Mesenteric fat pad (tissue), 1 donor: Measurements from ENCODE around the gene TBC1D9. TPM values are rescaled to one million over a fixed set of nuclear protein-coding genes. Genes with fewer than 3 reads are reported as not detected.
A peak's percentile ranks its signal among the peaks of the same experiment; 100 is the strongest.
"Not testable (repeated sequence)": the region's sequence is repeated elsewhere in the genome, so short reads cannot be mapped to it uniquely, and the experiment has no call there.

Experiments
- DNase-seq: peaks from one replicate; pipeline ENCODE4 v3.0.0-alpha.2; 2020; ENCODE audit warnings: low spot score
- long read RNA-seq: library from polyadenylated mRNA; unstranded; transcript quantifications from one replicate; pipeline ENCODE4 v2.0.0, GENCODE V29; 2020
- total RNA-seq: library from RNA; stranded (reverse); fragmentation: NEBNext Ultra II Directional; extraction: Animal tissue kit (Norgen Biotek cat#: 25700); gene quantifications from one replicate; pipeline ENCODE4 v1.2.1, GENCODE V29; 2021
- donor health status: DM: yes; HTN: yes; CAD: no.

Gene TBC1D9
- total RNA-seq = 55.5 TPM
- long read RNA-seq, partial matches to known transcripts = 46 of 51 reads
- long read RNA-seq, other reads (novel, unspliced or antisense) = 5 of 51 reads

GRCh38 chr4:140756319-140757231 is at the start of gene TBC1D9:
TBC1D9 (minus strand) TSS chr4:140756385; CDS start chr4:140756045, 340 bp downstream.
- peak; percentile 92 for DNase-seq

DNA sequence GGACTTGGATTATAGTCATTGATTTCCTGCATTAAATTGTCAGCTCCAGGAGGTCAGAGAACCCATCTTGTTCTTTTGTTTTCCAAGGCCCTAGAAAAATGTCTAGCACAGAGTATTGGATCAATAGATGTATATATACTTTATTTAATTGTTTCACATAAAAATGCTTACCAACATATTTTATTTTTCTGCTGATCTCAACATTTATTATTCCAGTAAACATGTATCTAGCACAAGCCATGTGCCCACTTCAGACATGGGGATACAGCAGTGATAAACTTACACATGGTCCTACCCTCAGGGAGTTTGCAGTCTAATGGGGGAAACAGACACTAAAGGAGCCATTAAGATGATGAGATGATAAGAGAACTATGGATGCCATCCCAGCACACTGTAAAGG is 49.1 kb upstream of the TBC1D9 start:
- DNase-seq = no peak

- DNase-seq = no peak
These were observed 46.4 kb upstream of the TBC1D9 start for GRCh38 chr4:140802591-140802990.

DNA sequence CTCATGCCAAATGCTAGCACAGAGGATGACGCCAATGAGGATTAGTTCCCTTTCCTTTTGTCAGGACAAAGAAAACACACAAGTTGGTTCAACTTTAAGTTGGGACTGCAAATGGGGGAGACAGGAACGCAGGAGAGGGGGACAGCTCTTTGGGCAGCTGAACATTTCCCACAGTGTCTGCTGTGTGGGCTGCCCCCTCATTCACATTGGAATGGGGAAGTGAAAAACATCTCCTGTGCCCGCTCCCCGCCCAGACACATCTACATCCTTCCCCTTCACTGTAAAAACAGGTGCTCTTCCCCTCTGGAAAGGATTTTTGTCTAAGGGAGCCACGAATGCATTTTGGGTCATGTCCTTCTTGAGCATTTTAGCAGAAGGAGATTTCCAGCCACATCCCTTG is 44.5 kb upstream of the TBC1D9 start:
- DNase-seq = no peak

DNA sequence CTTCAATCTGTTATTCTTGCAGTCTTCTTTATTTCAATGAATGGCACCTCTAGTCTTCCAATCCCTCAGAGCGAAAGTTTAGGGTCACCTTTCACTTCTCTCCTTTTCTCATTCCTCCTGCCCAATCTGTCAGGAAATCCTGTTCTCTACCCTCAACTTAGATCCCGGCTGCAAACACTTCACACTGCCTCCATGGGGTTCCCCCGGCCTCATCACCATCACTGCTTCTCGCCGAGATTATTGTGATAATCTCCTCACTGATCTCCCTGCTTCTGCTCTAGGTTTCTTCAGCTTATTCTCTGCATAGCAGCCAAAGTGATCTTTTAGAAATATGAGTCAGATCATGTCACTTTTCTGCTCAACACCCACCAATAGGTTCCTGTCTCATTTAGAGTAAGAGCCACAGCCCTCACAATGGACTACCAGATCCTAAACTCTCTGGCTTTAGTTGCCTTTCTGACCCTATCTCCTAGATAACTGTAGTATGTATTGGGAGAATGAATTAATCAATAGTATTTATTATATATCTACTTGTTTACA is 43.6 kb upstream of the TBC1D9 start:
- DNase-seq = no peak

DNA sequence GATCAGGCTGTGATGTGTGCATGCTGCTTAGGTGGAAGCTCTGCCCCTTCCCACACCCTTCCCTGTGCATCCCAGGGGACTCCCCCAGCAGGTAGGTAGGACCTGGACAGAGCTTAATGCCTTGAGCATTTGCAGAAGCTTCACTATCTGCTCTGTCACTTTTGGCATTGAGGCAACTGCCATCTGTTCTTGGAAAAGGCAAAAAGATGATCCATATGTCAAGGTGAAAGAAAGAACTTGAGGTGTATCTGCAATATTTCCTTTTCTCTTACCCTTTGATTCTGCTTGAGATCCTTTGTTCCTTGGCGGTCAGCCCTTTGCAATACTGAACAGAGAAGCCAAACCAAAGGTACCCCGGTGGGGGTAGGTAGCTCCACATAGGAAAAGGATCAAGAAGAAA is 37.1 kb upstream of the TBC1D9 start:
- no peak for DNase-seq

- no peak for DNase-seq
These were observed 34.6 kb upstream of the TBC1D9 start for GRCh38 chr4:140790765-140791164.

- DNase-seq = no peak
These were observed 34.0 kb upstream of the TBC1D9 start for GRCh38 chr4:140790171-140790570.

DNA sequence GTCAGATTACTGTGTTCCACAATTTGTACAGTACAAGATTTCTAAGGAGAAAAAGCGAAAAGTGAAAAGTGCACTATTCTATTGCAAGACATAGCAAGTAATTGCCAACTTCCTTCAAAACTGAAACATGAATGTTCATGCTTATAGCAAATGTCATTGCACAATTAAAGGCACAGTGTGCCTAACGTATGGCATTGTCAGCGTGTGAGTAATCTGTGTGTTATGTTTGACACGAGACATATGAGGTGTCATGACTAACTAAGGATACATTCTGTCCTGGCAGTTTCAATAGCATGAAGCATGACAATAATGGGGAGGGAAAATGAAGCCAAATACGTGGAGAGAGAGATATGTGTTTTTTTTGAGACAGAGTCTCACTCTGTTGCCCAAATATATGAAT is 33.6 kb upstream of the TBC1D9 start:
- DNase-seq = no peak

DNA sequence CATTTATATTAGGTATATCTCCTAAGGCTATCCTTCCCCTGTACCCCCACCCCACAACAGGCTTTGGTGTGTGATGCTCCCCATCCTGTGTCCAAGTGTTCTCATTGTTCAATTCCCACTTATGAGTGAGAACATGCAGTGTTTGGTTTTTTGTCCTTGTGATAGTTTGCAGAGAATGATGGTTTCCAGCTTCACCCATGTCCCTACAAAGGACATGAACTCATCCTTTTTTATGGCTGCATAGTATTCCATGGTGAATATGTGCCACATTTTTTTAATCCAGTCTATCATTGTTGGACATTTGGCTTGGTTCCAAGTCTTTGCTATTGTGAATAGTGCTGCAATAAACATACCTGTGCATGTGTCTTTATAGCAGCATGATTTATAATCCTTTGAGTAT is 26.6 kb upstream of the TBC1D9 start:
- not testable (repeated sequence) for DNase-seq

- DNase-seq = no peak
These were observed 25.4 kb upstream of the TBC1D9 start for GRCh38 chr4:140781596-140781995.

DNA sequence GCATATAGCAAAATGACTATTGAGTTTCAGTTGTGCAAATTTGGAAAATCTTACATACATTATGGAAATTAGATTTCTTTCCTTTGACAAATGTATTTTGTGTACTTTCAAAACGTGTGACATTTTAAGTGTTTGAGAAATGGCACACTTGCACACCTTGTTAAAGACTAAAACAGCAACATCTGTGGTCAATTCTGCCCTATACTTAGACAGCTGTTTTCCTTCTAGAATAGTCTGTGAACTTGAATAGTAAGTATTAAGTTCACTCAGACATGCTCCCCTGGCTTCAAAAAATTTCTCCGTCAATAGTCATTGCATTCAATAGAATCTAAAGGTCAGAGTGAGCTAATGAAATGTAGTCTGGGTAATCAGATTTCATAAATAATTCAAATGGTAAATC is 21.7 kb upstream of the TBC1D9 start:
- no peak for DNase-seq

DNA sequence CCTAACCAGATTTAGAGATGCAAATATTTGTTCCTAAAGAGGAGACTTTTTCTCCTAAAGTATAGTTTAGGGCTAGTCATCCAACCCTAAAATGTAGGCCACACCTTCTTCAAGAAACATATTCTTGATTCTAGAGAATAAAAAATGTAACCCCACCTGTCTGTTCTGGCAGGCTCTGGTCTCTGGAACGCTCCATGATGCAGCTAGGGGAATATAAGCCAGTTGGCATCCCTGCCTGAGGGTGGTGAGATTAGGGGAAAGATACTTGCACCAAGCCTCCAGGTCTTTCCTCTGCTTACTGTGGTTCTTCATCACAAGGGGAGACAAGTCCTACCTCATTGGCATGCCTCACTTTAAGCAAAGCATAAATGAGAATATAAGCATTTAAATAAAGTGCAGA is 21.2 kb upstream of the TBC1D9 start:
- no peak for DNase-seq

- DNase-seq = no peak
These were observed 20.4 kb upstream of the TBC1D9 start for GRCh38 chr4:140776556-140776955.

DNA sequence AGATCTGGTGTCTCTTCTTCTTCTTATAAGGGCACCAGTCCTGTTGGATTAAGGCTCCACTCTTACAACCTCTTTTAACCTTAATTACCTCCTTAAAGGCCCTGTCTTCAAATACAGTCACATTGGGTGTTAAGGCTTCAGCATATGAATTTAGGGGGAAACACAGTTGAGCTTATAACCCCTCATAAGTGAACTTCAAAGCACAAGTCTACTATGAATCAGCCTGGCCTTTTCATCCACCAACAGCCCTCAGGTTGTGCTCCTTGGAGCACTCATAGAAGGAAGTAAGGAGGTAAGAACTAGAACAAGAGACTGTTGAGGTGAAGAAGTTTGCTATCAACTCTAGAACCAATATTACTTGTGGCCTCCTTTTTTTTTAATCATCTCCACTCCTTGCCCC is 18.8 kb upstream of the TBC1D9 start:
- DNase-seq = no peak

DNA sequence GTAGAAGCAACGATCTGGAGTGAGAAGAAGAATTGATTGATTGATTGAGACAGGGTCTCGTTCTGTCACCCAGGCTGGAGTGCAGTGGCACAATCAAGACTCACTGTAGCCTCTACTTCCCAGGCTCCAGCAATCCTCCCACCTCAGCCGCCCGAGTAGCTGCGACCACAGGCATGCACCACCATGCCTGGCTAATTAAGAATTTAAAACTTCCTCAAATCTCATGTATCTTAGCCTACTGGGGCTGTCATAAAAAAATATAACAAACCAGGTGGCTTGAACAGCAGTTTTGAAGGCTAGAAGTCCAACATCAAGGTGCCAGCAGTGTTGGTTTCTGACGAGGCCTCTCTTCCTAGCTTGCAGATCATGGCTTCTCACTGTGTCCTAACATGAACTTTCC is 18.3 kb upstream of the TBC1D9 start:
- DNase-seq = no peak

DNA sequence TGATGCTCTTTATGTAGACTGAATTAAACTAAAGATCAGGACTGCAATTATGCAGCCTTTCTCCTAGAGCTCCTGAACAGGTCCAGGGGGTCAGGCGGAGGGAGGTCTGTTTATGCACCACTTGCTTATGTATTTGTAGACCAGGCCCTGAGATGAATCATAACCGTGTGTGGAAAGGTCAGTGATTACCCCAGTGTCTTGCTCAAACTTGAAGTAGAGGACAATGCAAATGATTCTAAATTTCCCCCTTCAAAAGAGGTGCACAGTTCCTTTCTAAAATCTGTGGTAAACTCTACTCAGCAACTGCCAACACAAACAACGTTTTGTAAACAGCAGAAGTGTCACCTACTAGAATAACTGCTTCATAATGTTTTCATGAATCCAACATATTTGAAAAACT is 13.0 kb upstream of the TBC1D9 start:
- no peak for DNase-seq

- DNase-seq = no peak
These were observed 8.7 kb upstream of the TBC1D9 start for GRCh38 chr4:140764785-140765392.

DNA sequence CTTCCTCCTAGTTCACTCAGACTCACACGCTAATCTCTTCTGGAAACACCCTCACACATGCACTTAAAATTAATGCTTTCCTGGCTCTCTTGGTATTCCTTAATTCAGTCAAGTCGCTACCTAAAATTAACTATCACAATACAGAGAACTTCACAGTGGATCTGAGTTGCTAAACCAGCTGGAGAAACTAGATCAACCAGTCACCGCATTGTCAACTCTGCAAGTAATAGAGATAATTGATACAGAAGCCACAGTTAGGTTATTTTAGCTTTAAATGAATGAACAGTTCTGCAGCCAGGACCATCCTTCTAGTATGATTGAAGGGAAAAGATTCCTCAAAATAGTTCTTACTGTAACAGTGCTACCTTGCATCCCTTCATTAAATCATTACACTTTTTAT is 6.0 kb upstream of the TBC1D9 start:
- DNase-seq = no peak

GRCh38 chr4:140757232-140757630 is 1.0 kb upstream of the TBC1D9 start:
- DNase-seq = no peak

GRCh38 chr4:140755774-140756318 is 339 bp downstream of the TBC1D9 start:
- DNase-seq = no peak
